ENCODE results near the gene TIMP2.

DNA sequence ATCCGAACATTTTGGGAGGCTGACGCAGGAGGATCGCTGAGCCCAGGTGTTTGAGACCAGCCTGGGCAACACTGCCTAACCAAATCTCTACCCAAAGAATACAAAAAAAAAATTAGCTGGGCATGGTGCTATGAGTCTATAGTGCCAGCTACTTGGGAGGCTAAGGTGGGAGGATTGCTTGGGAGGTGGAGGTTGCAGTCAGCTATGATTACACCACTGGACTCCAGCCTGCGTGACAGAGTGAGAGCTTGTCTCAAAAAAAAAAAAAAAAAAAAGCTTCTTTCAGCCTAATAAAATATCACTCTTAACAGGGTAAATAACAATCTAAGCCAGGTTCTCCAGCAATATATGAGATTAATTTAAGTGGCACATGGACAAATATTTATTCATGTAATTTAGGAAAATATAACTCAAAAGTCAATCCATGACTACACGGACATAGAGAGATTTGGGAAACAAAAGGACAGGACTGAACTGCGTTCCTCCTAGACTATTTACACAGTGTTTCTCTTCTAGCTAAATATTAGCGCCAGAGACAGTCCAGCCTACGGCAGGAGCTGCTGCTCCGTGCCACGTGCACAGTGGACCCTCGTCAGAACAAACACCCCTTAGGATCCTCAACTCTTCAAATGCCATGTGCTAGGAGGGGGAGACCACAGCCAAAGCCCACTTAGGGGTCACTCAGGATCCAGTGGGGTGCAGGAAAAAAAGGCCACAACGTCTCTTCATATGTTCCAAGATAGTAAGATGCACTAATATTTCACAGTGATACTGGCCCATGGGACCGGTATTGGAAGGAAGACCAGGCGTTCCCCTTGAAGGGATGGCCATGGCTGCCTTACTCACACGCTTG lies 93.3 kb downstream of the TIMP2 start:
- TF ChIP-seq, protein P1, sequence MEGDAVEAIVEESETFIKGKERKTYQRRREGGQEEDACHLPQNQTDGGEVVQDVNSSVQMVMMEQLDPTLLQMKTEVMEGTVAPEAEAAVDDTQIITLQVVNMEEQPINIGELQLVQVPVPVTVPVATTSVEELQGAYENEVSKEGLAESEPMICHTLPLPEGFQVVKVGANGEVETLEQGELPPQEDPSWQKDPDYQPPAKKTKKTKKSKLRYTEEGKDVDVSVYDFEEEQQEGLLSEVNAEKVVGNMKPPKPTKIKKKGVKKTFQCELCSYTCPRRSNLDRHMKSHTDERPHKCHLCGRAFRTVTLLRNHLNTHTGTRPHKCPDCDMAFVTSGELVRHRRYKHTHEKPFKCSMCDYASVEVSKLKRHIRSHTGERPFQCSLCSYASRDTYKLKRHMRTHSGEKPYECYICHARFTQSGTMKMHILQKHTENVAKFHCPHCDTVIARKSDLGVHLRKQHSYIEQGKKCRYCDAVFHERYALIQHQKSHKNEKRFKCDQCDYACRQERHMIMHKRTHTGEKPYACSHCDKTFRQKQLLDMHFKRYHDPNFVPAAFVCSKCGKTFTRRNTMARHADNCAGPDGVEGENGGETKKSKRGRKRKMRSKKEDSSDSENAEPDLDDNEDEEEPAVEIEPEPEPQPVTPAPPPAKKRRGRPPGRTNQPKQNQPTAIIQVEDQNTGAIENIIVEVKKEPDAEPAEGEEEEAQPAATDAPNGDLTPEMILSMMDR (IDR thresholded peaks at IDR 0.05) = no peak
- no peak for TF ChIP-seq POLR2AphosphoS5 (IDR thresholded peaks at IDR 0.05)
- TF ChIP-seq POLR2A (IDR thresholded peaks at IDR 0.05) = no peak

Measured in gastroesophageal sphincter (tissue), 3 donors.